KBM-7 (cell line): ENCODE data around the gene PAPPA2.
"Not testable (repeated sequence)": the region's sequence is repeated elsewhere in the genome, so short reads cannot be mapped to it uniquely, and the experiment has no call there.

Experiments used
- DNase-seq: peaks from one replicate; pipeline ENCODE4 v3.0.0-alpha.2; 2015
- in situ Hi-C: fragments of 300-500 bp; cut with MboI; formaldehyde crosslinking; loops from 2 replicates; pipeline ENCODE4 v1.14.3; 2020; ENCODE audit warnings: low sequenced_read_pairs, low pct_unique_long_range_greater_than_20kb, mixed read lengths

The PAPPA2 gene

DNA sequence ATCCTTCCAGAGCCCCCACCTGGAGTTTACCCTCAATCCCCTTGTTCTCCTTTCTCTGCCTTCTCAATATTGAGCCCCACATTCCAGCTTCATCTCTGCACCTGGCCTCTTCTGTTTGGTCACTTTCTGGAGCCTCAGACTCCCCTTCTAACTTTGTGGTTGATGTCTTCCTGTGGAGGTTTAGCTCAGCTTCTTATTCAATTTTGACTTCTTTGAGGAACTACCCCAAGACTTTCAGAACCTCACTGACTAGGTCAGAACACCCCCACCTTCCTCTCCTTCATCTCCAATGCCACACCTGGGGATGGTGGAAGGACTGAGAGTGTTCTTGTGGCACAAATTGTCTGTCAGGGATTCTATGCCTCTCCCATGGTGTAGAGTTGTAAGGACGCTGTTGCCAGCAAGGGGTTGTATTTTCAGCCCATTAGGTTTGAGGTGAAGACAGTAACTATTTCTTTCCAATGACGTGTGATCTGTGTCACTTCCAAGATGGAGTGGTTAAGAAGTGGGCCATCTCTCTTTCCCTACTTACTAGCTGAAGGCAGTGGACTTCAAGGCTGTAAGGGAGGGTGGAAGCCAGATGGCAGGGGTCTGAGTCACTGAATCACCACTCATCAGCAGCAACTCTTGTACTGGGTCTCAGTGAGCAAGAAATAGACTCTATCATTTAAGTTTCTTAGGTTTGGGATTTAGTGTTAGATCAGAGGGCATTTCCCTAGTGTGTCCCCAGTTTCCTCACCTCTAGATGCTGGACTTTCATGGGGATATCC, 80.6 kb downstream of the PAPPA2 start:
- DNase-seq = no peak
- in situ Hi-C loops = no loop called here

DNA sequence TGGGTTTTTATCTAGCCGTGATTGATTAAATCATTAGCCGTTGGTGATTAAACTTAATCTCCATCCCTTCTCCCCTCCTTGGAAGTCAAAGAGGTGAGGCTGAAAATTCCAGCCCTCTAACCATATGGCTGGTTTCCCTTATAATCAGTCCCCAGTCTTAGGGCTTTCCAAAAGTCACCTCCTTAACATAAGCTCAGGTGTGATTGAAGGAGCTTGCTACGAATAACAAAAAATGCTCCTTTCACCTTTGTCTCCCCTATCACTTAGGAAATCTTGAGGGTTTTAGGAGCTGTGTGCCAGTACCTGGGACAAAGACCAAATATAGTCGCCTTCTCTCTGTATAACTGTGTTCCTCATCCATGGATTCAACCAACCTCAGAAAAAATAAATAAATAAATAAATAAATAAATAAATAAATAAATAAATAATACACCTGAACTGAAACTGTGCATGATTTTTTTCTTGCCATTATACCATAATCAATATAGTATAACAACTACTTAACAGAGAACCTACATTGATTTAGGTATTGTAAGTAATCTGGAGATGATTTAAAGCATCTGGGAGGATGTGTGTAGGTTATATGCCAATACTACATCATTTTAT, 82.2 kb downstream of the PAPPA2 start:
- in situ Hi-C loops = no loop called here
- DNase-seq = no peak

DNA sequence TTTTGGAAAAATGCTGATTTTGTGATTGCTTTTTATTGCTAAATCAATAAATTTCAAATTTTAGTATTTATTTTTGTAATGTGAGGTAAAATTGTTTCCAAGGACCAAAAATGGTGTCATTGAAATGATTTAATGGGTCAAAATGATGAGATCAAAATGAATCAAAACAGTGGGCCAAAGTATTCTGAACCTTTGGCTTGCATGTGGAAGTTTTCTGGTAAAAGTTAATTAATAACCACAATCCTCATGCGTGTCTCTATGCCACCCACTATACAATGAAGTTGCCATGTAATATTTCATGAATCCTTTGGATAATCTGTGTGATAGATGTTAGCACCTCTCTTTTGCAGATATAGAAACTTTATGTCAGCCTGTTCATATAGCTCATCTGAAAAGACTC, 83.8 kb downstream of the PAPPA2 start:
- DNase-seq = no peak
- in situ Hi-C loops = no loop called here

DNA sequence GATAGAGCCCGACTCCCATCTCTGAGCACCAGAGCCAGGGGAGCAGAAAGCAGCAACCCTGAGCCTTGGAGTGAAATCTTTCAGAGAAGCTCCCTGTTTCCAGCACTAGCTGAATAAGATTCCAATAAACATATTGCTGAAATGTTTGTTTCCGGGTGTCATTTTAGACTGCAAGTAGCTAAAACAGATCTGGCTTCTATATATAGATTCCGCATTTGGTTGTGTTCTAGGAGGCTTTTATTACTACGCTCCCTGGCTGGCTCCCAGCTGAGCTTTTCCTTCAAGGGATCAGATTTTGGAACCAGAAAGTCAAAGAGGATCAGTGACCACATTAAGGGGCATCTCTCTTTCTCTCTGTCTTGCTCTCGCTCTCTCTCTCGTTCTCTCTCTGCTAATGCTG, 88.2 kb downstream of the PAPPA2 start:
- DNase-seq = no peak
- in situ Hi-C loops = loop anchor here (25.0 kb wide), 1 partner anchor 311 kb away; no protein-coding TSS in a partner anchor

DNA sequence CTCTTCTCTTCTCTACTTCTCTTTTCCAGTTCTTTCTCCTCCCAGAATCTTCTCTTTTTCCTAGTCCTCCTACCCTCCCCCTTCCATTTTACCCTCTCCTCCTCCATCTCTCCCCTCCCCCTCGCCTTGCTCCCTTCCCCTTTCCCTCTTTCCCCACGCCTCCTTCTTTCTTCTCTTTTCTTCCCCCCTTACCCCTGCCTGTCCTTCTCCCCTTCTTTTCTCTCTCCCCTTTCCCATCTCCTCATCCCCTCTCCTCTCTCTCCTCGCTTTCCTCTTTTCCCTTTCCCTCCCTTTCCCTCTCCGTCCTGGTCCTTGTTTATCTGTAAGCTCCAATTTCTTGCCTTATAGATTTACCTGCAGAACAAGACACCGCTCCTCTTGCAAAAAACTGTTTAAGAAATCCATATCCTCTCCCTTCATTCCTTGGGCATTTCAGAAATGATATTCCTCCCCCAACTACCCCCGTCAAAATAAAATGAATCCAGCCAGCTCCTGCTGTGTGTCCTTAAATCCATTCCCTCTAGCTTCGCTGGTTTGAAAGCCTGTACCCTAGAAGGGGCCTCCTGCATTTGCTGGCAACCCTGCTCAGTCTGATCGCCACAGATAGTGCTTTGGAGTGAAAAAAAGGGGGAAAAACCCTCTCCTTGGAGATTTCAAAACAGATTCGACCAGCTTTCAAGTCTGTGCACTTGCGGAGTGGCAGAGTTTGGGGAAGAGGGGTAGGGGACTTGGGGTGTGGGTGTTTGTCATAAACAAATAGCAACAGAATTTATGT, 89.4 kb downstream of the PAPPA2 start:
- in situ Hi-C loops = loop anchor here (25.0 kb wide), 1 partner anchor 310 kb away; no protein-coding TSS in a partner anchor
- DNase-seq = no peak

DNA sequence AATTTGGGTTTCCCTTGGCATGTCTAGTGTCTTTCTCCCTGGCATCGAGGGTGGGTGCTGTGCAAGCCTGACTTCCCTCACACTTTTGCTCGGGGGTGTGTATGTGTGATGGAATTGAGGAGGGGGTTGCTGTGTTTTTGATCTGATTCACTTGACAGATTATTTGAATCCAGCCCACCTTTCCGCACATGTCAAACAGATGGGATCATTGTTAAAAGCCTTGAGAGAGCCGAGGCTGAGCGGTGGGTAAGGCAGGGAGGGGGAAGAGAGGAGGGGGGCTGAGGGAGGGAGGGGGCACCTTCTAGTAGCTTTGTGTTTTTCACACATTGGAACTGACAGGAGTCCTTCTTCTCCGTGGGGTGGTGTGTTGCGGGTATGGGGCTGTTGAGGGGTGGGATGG, 90.0 kb downstream of the PAPPA2 start:
- in situ Hi-C loops = loop anchor here (25.0 kb wide), 1 partner anchor 309 kb away; no protein-coding TSS in a partner anchor

DNA sequence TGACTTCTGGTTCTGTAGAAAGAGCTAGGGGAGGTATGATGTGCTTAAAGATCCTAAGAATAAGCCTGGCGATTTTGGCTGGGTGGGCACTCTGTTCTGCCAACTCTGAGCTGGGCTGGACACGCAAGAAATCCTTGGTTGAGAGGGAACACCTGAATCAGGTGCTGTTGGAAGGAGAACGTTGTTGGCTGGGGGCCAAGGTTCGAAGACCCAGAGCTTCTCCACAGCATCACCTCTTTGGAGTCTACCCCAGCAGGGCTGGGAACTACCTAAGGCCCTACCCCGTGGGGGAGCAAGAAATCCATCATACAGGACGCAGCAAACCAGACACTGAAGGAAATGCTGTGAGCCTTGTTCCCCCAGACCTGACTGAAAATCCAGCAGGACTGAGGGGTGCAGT, 93.3 kb downstream of the PAPPA2 start:
- in situ Hi-C loops = loop anchor here (25.0 kb wide), 1 partner anchor 306 kb away; no protein-coding TSS in a partner anchor
- DNase-seq = no peak

More for the DNA sequence above, 90.0 kb downstream of the PAPPA2 start:
- DNase-seq = no peak

DNA sequence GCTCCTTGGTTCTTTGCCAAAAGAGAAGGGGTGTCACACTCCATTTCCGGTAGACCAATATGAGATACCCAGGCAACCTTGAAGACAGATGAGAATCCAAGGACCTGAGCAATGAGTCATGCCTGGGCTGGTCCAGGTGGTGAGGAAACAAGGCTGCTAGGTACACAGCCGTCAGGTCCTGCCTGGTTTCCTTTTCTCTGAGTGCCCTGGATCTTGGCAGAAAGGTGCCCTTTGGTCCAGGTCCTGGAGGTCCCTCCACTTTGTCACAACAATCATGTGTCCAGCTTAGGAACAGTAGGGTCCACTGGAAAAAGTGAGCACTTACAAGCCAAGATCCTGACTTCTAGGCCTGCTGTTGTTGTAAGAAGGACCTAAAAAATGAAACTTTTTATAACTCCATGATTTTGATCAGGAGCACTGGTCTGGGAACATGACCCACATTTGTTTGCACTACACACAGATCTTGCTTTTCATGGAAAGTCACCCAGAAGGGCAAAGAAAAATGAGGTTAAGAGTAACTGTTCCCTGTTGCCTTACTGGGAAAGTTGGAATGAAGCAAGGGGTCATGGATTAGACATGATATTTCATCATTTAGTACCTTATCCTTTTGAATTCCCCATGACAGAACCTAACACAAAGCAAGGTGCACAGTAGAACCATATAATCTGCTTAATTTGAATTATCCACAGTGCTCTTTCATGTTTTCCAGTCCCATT, 94.7 kb downstream of the PAPPA2 start:
- DNase-seq = no peak
- in situ Hi-C loops = loop anchor here (25.0 kb wide), 1 partner anchor 305 kb away; no protein-coding TSS in a partner anchor

DNA sequence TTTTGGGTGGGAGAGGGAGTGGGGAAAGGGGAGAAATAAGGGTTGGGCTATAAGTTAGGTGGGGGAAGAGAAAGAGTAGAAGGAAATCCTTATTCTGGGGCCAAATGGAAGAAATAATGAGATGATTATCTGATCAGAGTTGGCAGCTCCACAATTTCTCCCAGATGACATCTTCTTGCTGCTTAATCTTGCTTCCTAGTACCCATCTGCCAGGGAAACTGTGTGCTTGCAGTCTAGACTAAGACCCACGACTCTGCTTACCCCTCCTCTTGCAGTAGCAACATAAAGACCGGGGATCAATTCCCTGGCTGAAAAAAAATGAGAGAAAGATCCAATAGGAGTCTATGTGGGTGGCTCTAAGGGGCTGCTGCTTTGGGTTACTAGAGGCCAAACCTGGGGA, 95.6 kb downstream of the PAPPA2 start:
- in situ Hi-C loops = loop anchor here (25.0 kb wide), 1 partner anchor 304 kb away; no protein-coding TSS in a partner anchor
- DNase-seq = no peak

DNA sequence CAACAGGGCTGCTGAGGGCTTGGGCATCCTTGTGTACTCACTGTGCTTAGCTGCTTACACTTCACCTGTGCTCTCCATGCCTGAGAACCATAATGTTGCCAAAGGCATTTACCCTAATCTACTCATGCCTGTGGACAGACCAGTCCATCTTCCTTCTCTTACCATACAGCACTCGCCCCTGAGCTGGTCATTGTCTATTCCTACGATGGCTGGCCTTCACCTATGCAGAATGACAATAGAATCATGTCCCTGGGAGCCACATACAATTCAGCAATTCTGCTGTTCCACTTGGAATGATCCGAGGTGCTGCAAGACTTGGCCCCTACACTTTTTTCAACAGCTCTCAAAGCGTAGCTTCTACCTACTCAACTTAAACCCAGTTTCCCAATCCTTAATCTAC, 96.5 kb downstream of the PAPPA2 start:
- in situ Hi-C loops = loop anchor here (25.0 kb wide), 1 partner anchor 303 kb away; no protein-coding TSS in a partner anchor
- DNase-seq = no peak

DNA sequence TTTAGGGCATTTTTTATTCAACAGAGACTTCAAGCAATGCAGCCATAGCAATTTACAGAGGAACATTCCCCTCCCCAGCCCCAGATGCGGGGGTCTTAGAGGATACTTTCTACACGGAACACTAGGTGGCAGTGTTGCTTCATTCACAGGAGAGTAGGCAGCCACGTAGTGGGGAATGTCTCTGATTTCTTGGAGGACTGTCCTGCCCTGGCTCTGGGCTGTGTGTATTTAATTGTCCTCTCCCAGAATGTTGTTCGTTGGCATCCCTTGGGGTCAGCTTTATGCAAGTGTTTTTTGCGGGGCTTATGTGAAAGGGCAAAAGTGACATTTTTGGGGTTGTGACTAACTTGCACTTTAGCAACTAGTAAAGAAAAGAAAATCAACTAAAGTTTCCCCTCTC, 96.9 kb downstream of the PAPPA2 start:
- in situ Hi-C loops = loop anchor here (25.0 kb wide), 1 partner anchor 302 kb away; no protein-coding TSS in a partner anchor
- peak; percentile 43 for DNase-seq

DNA sequence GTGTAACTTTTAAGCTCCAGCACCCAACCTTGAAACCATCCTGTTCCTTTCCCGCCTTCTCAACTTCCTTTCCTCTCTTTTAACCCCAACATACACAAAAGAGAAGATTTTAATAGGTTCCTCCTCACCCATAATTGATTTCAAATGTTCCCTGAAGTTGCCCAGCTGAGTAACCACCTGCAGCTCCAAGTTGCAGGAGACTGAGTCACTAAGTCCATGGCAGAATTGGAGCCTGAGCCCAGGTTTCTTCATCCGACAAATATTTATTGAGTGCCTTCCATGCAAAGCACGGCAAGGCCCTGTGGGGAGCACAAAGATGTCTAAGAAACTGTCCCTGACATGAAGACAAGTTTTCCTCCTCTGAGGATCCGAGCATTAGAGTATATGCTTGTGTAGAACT, 97.7 kb downstream of the PAPPA2 start:
- in situ Hi-C loops = loop anchor here (25.0 kb wide), 1 partner anchor 302 kb away; no protein-coding TSS in a partner anchor
- DNase-seq = no peak

DNA sequence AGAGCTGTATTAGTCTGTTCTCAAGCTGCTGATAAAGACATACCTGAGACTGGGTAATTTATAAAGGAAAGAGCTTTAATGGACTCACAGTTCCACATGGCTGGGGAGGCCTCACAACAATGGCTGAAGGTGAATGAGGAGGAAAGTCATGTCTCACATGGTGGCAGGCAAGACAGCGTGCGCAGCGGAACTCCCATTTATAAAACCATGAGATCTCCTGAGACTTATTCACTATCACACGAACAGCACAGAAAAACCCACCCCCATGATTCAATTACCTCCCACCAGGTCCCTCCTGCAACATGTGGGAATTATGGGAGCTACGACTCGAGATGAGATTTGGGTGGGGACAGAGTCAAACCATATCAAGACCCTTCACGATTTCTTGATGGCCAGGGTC, 98.8 kb downstream of the PAPPA2 start:
- DNase-seq = not testable (repeated sequence)
- in situ Hi-C loops = loop anchor here (25.0 kb wide), 1 partner anchor 301 kb away; no protein-coding TSS in a partner anchor

DNA sequence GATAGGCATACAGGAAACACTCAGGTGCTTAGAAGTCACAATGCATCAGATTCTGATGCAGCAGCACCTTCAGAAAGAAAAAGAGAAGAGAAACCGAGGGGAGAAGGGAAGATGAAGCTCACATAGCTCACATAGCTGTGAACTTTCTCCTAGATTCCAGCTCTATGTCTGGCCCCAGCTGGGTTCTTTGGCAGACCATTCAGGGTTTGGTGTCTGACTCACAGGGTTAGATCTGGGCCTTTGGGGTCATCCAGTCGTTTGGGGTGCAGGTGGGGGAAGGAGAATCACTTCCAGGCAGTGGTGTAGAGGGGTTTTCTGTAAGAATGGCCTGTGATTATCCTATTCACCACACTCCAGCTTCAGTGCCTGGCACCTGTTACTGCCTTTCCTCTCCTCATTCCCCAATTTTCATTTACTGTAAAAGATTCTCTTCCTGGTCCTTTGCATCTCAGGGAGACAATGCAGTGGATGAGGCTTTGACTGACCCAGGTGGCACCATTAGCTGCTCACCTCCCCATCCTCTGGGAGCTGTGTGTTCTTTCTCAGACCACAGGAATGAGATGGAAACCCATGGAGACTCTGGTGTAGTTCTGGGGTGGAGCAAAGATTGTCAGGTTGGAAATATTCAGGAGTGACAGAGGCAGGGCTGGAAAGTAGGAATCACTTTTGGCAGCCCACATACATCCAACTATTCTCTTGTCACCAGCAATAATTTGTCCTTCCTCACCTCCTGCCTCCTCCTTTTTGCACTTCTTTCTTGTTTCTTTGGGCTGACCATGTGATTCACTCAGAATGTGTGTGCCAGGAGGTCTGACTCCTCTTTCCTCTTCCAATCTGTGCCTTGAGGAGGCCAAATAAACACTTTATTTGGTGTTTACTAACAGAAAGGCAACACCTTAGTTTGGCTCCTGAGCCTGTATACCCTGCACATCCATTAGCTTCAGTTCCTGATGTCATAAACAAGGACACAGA, 103.3 kb downstream of the PAPPA2 start:
- no peak for DNase-seq
- in situ Hi-C loops = loop anchor here (25.0 kb wide), 1 partner anchor 296 kb away; no protein-coding TSS in a partner anchor

DNA sequence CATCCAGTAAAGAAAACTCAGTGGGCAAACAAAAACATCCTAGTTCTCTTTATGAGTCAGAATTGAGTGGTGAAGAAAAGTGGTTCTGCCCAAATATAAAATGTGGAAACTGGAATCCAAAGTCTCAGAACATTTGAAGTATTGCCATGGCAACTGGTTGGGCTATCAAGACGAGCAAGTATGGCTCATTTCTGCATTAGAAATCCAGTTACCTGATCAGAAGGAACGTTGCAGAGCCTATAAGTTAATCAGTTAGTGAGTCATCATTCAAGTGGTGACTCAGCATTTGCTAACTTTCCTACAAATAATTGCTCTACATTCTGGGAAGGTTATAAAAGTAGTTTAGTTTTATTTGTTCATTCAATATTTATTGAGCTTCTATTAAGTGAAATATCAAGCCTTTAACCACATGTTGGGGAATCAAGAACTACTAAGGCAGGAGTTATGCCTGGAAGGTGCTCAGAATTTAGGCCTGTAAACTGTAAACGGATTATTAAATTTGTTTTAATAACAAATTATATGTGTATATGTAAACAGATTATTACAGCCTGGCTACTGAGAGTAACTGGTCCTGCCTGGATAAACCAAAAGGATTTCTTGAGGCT, 104.3 kb downstream of the PAPPA2 start:
- no peak for DNase-seq
- in situ Hi-C loops = loop anchor here (25.0 kb wide), 1 partner anchor 295 kb away; no protein-coding TSS in a partner anchor

DNA sequence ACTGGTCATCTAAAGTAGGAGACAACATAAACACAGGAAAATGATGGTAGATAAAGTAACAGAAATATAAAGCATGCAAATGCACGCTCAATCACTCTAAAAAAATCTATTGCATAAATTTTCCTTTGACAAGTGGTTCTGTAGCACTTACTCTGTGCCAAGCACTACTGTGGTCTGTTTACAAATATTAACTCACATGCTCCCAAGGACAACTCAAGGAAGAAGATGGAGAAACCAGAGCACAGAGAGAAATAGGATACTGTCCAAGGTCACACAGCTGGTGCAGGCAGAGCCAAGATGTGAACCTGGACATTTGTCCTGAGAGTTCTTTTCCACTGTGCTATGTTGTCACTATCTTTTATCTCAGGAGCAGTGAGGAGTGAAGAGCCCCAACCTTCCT, 105.2 kb downstream of the PAPPA2 start:
- no peak for DNase-seq
- in situ Hi-C loops = loop anchor here (25.0 kb wide), 1 partner anchor 294 kb away; no protein-coding TSS in a partner anchor

DNA sequence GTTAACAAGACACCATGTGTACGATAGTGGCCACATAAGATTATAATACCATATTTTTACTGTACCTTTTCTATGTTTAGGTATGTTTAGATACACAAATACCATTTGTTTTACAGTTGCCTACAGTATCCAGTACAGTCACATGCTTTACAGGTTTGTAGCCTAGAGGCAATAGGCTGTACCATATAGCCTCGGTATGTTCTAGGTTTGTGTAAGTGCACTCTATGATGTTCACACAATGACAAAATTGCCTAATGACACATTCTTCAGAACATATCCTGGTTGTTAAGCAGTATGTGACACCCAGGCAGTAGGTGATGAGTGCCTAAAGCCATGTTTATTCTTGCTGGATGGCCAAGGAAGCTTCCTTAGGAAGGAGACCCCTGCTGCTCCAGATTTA, 111.8 kb downstream of the PAPPA2 start:
- no peak for DNase-seq
- in situ Hi-C loops = loop anchor here (25.0 kb wide), 1 partner anchor 288 kb away; no protein-coding TSS in a partner anchor
